Endothelial cell of umbilical vein (primary cell): ENCODE measurements around the gene AP2A2. TPM values are rescaled to one million over a fixed set of nuclear protein-coding genes. Genes with fewer than 3 reads are reported as not detected.

ENCODE experiments used
- BruUV-seq: library from RNA; stranded (reverse); fragments of 400-500 nt; replicated peaks from 2 replicates; lab custom pipeline; 2021; lab: Mats Ljungman, UMichigan
- CTCF ChIA-PET: fragments of 300-600, 350-600 bp; sonication (Branson Sonifier 250); formaldehyde crosslinking; loops from one replicate; lab custom pipeline; 2021; ENCODE audit warnings: antibody characterized with exemption, inconsistent platforms; lab: Charles Lee
- POLR2A ChIA-PET: fragments of 300-600, 350-600 bp; sonication (Branson Sonifier 250); formaldehyde crosslinking; loops from one replicate; lab custom pipeline; 2021; ENCODE audit warnings: antibody characterized with exemption, inconsistent platforms; lab: Charles Lee
- DNase-seq: peaks from one replicate; pipeline ENCODE4 v3.0.0-alpha.2; 2011; ENCODE audit warnings: low read depth, low spot score
- FAIRE-seq: peaks from 2 replicates; lab custom pipeline; 2011; peaks lifted over from hg19 to GRCh38; lab: Jason Lieb, UNC
- H2AFZ ChIP-seq: 2 replicates; pipeline ENCODE4 v1.6.0; 2012; ENCODE audit warnings: low read depth, low read length, control low read depth, inconsistent platforms
- H3K27ac ChIP-seq: 2 replicates; pipeline ENCODE4 v1.5.1; 2011; ENCODE audit warnings: low read depth, mild to moderate bottlenecking, control low read depth, low read length, moderate library complexity; ENCODE audit not compliant: insufficient read depth
- H3K27me3 ChIP-seq, 2 experiments: 2 replicates each; pipeline versions ENCODE4 v1.6.0 to v1.6.1; 2011; ENCODE audit warnings: low read length in 2 of 2, mixed read lengths in 1 of 2; ENCODE audit not compliant: control insufficient read depth in 2 of 2, insufficient read depth in 2 of 2
- H3K36me3 ChIP-seq, 2 experiments: 2 replicates in 1 of 2; 3 replicates in 1 of 2; pipeline ENCODE4 v1.5.1; 2011; ENCODE audit warnings: low read length in 2 of 2, mild to moderate bottlenecking in 1 of 2, moderate library complexity in 1 of 2; ENCODE audit not compliant: control insufficient read depth in 2 of 2, insufficient read depth in 2 of 2; ENCODE audit errors: extremely low read depth in 1 of 2
- H3K4me1 ChIP-seq: 3 replicates; pipeline ENCODE4 v1.5.1; 2011; ENCODE audit warnings: mild to moderate bottlenecking, low read length; ENCODE audit not compliant: control insufficient read depth, insufficient read depth; ENCODE audit errors: extremely low read depth
- H3K4me2 ChIP-seq: 2 replicates; pipeline ENCODE4 v1.6.1; 2011; ENCODE audit warnings: low read length, control low read depth, mixed read lengths; ENCODE audit not compliant: insufficient read depth
- H3K4me3 ChIP-seq, 3 experiments: fragments of 200-600 bp in 1 of 3; sonication (generic), shearing (Covaris generic) in 1 of 3; replicated peaks in 1 of 3; 2 replicates each; pipeline ENCODE4 v1.5.1; 2011 to 2016; ENCODE audit warnings: control low read depth in 3 of 3, low read length in 3 of 3, mild to moderate bottlenecking in 2 of 3, inconsistent platforms in 1 of 3, low read depth in 1 of 3, moderate library complexity in 1 of 3; ENCODE audit not compliant: insufficient read depth in 1 of 3
- H3K79me2 ChIP-seq: 2 replicates; pipeline ENCODE4 v1.6.0; 2012; ENCODE audit warnings: low read length, inconsistent platforms; ENCODE audit not compliant: control insufficient read depth, insufficient read depth
- H3K9ac ChIP-seq: replicated peaks from 2 replicates; pipeline ENCODE3; 2011; ENCODE audit warnings: low read length, control low read depth; ENCODE audit not compliant: insufficient read depth; ENCODE audit errors: extremely low read depth
- H3K9me1 ChIP-seq: replicated peaks from 3 replicates; pipeline ENCODE4 v1.6.0; 2011; ENCODE audit warnings: mild to moderate bottlenecking, low read length; ENCODE audit not compliant: control insufficient read depth, insufficient read depth; ENCODE audit errors: extremely low read depth
- H3K9me3 ChIP-seq: replicated peaks from 2 replicates; pipeline ENCODE4 v1.5.1; 2012; ENCODE audit warnings: low read length, inconsistent platforms; ENCODE audit not compliant: control insufficient read depth, insufficient read depth
- H4K20me1 ChIP-seq: replicated peaks from 2 replicates; pipeline ENCODE3; 2011; ENCODE audit warnings: mild to moderate bottlenecking, low read length; ENCODE audit not compliant: control insufficient read depth, insufficient read depth; ENCODE audit errors: extremely low read depth
- CTCF ChIP-seq, 2 donors: IDR thresholded peaks; 1 replicate in 1 of 2; 2 replicates in 1 of 2; pipeline ENCODE4 v1.5.1; 2011; ENCODE audit warnings: low read length in 2 of 2, mild to moderate bottlenecking in 2 of 2, moderate library complexity in 2 of 2, control low read depth in 1 of 2, inconsistent platforms in 1 of 2, low read depth in 1 of 2; ENCODE audit not compliant: insufficient read depth in 1 of 2; ENCODE audit errors: extremely low read depth in 1 of 2
- EZH2 ChIP-seq: IDR thresholded peaks from 2 replicates; pipeline ENCODE4 v1.6.1; 2012; ENCODE audit warnings: borderline replicate concordance, low read depth, mild to moderate bottlenecking, moderate library complexity, low read length, inconsistent platforms; ENCODE audit not compliant: severe bottlenecking
- FOS ChIP-seq: IDR thresholded peaks from 2 replicates; pipeline ENCODE4 v1.6.1; 2011; ENCODE audit warnings: mild to moderate bottlenecking, low read length, moderate library complexity, borderline replicate concordance; ENCODE audit not compliant: insufficient read depth
- GATA2 ChIP-seq: IDR thresholded peaks from 2 replicates; pipeline ENCODE4 v1.7.0; 2011; ENCODE audit warnings: low read depth, mild to moderate bottlenecking, moderate library complexity, mixed read lengths, low read length; ENCODE audit not compliant: insufficient read length, insufficient read depth
- JUN ChIP-seq: IDR thresholded peaks from 2 replicates; pipeline ENCODE4 v1.6.1; 2011; ENCODE audit warnings: borderline replicate concordance, low read depth; ENCODE audit not compliant: insufficient read length, insufficient read depth
- MAX ChIP-seq: IDR thresholded peaks from 2 replicates; pipeline ENCODE4 v1.6.1; 2011; ENCODE audit not compliant: insufficient read depth, insufficient read length
- MYC ChIP-seq: IDR thresholded peaks from one replicate; pipeline ENCODE4 v1.6.1; 2011; ENCODE audit warnings: mild to moderate bottlenecking, low read depth, low read length
- POLR2A ChIP-seq: IDR thresholded peaks from 2 replicates; pipeline ENCODE4 v1.6.1; 2012; ENCODE audit warnings: low read depth, mild to moderate bottlenecking, control low read depth, low read length
- POLR2AphosphoS5 ChIP-seq: IDR thresholded peaks from 2 replicates; pipeline ENCODE4 v1.6.1; 2012; ENCODE audit warnings: low read depth, mild to moderate bottlenecking, control low read depth, low read length, moderate library complexity; ENCODE audit not compliant: insufficient read depth
- dilution Hi-C: fragments of 300-500 bp; cut with MboI; formaldehyde crosslinking; loops from one replicate; pipeline ENCODE4 v1.15.0; 2019; ENCODE audit warnings: low sequenced_read_pairs; ENCODE audit not compliant: extremely low pct_ligation_motif_present
- intact Hi-C: fragments of 100-400 bp; cut with micrococcal nuclease; formaldehyde crosslinking; loops from one replicate; pipeline ENCODE4 v1.10.0; 2022
- polyA plus RNA-seq, 4 experiments: library from polyadenylated mRNA; depleted of rRNA in 3 of 4; stranded (reverse) in 3 of 4; unstranded in 1 of 4; fragments of >200 nt; gene quantifications; 2 replicates each; pipeline versions ENCODE4 v1.2.1 to v1.2.3, GENCODE V29; 2011 to 2012; ENCODE audit warnings: missing spikeins in 1 of 4
- total RNA-seq: library from RNA; stranded (reverse); gene quantifications from 2 replicates; pipeline ENCODE4 v1.2.3, GENCODE V29; 2021

Gene AP2A2
- total and polyA plus RNA-seq, 2 donors (not counting 3 experiments of a cell fraction or from before 2014, with no cell fraction given), result 89.5 to 92.6 TPM

GRCh38 chr11:889687-890475 lies 35.8 kb upstream of the AP2A2 start:
- no TSS peak for BruUV-seq
- no peaks in the 10 kb centered on the region for H3K4me1 ChIP-seq
- dilution Hi-C loops, result no loop called here
- H3K27me3 ChIP-seq, result no peaks in the 10 kb centered on the region
- intact Hi-C loops, result no loop called here
- H3K79me2 ChIP-seq, result no peaks in the 10 kb centered on the region
- H3K36me3 ChIP-seq, result peaks cover 0 to 5% of the 10 kb centered on the region in 2 experiments
- ChIA-PET CTCF (no interaction called here), POLR2A (no interaction called here)
- H3K9me1 ChIP-seq, result no peaks in the 10 kb centered on the region
- FAIRE-seq (no peak), DNase-seq (no peak)
- H3K9ac ChIP-seq, result no peak overlapping the region
- H3K9me3 ChIP-seq, result no peaks in the 10 kb centered on the region
- H4K20me1 ChIP-seq, result no peaks in the 10 kb centered on the region
- H3K27ac ChIP-seq, result no peak overlapping the region
- H2AFZ ChIP-seq, result no peak overlapping the region
- no peak overlapping the region for H3K4me3 ChIP-seq
- TF ChIP-seq MAX, result no peak
- no peak for TF ChIP-seq JUN
- no peak for TF ChIP-seq FOS
- TF ChIP-seq EZH2, result no peak
- no peak for TF ChIP-seq POLR2AphosphoS5
- TF ChIP-seq GATA2, result no peak
- TF ChIP-seq POLR2A, result no peak
- TF ChIP-seq CTCF (IDR thresholded peaks at IDR 0.05; ENCODE audit: extremely low read depth in 1 of 2, insufficient read depth in 1 of 2, low read depth in 1 of 2, low read length in 2 of 2), result no peak
- no peak for TF ChIP-seq MYC
- H3K4me2 ChIP-seq, result no peak overlapping the region
